Stimulated activated CD4-positive, alpha-beta T cell treated with anti-CD3 and anti-CD28 coated beads, TNF-alpha, amount 100 ng/mL, for 48 hours (primary cell): Measurements from ENCODE around the gene SMYD3.

ENCODE experiments used
- DNase-seq, 3 donors: peaks; one replicate each; pipeline ENCODE4 v3.0.0-alpha.2; 2020; ENCODE audit warnings: low read depth in 3 of 3

Gene SMYD3

DNA sequence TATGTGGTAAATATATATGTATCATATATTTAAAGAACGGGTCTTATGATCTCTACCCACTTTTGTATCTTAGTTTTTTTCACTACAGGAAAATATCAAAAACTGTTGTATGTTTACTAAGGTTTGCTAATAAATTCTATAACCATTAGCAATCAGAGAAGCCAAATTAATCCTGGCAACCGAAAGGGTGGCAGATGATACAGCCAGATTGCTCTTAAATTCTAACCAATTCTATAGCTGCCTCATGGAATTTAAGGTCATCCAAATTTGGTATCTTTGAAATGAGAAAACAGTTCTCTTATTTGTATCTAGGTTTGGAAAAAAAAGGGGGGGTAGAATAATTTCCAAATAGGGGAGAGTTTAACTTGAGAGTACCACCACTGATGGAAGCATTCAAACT, 591.2 kb downstream of the SMYD3 start:
- no peak for DNase-seq

DNA sequence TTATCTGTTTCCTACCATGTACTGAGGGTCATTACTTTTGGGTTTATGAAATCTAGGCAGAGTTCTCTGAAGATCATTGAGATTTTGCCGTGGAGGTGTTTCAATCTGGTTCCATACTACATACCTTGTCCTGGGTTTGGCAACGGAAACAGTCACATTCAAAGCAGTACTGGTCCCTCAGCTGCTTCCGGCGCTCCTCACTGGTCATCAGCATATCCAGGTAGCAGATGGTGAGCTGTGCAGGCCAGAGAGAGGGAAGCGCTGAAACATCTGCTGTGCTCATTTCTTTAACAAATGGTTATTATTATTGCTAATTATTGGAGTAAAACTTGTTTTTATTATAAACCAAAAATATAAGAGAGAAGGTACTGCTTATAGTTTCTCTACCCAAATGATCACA, 591.7 kb downstream of the SMYD3 start:
- no peak for DNase-seq

DNA sequence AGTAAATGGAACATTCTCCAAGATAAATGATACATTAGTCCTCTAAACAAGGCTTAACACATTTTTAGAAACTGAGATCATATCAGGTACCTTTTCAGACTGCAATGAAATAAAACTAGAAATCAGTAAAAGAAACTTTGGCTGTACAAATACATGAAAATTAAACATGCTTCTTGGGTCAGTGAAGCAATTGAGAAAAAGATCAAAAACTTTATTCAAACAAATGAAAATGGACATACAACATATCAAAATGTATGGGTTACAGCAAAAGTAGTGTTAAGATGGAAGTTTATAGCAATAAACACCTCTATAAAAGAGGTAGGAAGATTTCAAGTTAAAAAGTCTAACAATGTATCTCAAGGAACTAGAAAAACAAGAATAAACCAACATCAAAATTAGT, 598.5 kb downstream of the SMYD3 start:
- DNase-seq = no peak

DNA sequence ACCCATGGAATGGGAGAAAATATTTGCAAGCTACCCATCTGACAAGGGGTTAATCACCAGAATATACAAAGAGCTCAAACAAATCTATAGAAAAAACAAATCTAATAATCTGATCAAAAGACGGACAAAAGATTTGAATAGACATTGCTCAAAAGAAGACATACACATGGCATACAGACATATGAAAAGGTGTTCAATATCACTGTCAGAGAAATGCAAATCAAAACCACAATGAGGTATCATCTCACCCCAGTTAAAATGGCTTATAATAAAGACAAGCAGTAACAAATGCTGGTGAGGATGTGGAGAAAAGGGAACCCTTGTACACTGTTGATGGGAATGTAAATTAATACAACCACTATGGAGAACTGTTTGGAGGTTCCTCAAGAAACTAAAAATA, 600.9 kb downstream of the SMYD3 start:
- no peak for DNase-seq

DNA sequence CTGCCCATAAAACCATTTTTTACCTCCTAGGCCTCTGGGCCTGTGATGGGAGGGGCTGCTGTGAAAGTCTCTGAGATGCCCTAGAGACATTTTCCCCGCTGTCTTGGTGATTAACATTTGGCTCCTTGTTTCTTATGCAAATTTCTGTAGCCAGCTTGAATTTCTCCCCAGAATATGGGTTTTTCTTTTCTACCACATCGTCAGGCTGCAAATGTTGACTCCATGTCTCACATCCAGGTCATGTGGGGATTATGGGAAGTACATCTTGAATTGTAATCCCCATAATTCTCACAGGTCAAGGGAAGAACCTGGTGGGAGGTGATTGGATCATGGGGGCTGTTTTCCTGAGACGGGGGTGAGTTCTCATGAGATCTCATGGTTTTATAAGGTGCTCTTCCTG, 603.2 kb downstream of the SMYD3 start:
- no peak for DNase-seq

- no peak for DNase-seq
Measured at GRCh38 chr1:245901565-245901964, 605.5 kb downstream of the SMYD3 start.

GRCh38 chr1:245901037-245901436, 606.0 kb downstream of the SMYD3 start:
- no peak for DNase-seq

DNA sequence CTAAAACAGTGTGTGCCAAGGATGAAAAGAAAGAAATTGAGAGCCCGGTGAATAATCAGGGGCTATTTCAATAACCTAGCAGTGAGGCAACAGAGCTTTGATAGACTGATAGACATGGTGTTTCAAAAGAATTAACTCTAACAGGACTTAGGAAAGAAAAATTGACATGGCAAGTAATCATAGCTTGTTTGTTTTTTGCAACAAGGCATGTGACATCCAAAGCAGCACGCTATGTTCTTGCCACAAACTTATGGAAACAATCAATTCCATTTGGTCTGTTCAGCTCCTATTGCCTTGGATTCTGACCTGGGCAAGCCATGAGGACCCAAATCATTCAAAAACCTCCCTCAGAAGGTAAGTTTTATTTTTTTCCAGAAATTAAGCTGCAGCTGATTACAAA, 608.5 kb downstream of the SMYD3 start:
- no peak for DNase-seq

- DNase-seq = no peak
Measured at GRCh38 chr1:245896258-245896657, 610.8 kb downstream of the SMYD3 start.

- no peak for DNase-seq
Measured at GRCh38 chr1:245895455-245895959, 611.6 kb downstream of the SMYD3 start.

GRCh38 chr1:245894843-245895242, 612.2 kb downstream of the SMYD3 start:
- no peak for DNase-seq

DNA sequence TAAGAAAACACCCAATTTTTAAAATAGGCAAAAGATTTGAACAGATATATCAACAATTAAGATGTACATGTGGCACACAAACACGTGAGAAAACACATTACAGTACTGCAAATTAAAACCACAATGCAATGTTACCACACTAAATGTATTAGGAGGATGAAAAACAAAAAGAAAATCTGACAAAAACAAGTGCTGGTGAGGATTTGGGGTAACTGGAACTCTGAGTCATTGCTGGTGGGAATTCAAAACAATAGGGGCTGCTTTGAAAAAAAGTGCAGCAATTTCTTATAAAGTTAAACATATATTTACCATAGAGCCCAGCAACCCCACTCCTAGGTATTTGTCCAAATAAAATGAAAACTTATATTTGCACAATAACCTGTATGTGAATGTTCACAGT, 614.1 kb downstream of the SMYD3 start:
- DNase-seq = no peak

GRCh38 chr1:245888809-245889208, 618.3 kb downstream of the SMYD3 start:
- no peak for DNase-seq

- no peak for DNase-seq
Measured at GRCh38 chr1:245887829-245888228, 619.2 kb downstream of the SMYD3 start.

DNA sequence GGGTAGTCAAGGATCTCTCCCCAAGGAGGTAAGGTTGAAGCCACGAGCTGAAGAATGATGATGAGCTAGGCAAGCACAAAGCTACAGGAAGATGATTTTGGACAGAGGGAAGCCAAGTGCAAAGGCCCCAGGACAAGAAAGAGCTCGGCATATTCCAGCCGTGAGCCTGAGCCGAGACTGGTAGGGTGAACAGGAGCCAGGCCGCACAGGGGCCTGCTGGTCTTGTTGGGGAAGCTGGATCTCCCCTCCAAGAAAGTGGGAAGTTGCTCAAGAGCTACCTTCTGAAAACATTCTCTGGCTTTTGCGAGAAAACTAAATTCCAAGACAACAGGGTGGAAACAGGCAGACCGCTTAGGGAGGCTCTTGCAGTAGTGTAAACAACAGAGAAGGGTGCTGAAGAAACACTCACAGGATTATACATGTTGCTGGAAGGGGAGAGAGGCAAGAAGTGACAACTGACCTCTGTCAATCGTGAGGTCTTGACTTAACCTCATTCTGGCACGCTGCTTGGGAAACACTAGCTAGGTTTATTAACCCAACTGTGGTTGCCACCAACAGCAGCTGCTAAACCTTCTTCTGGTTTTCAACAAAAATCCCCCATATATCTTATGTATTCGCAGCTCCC, 625.2 kb downstream of the SMYD3 start:
- DNase-seq = no peak

DNA sequence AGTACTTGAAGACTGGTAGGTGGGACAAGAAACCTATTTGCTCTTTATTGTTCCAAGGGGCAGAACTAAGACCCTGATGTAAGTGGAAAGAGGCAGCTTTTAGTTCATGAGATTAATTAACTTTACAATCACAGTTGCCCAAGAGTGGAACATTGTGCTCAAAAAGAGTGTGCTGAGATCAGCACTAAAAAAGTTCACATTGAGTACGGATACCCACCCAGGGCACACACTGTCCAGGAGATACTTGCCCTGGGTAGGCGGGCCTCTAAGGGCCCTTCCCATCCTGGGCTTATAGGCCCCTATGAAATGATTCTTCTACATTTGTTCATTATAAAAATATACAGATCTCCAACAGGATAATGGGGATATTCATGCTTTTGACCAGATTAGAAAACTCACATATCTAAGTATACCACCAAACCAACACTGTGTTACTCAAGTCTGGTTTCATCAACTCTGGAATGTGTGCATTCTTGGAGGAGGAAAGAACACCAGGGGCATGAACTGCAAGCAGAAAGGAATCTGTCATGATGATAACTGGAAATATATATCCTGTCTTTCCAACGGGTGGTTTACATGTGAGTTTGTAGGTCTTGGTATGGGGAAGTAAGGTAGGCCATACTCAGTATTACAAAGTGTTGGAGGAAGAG, 626.2 kb downstream of the SMYD3 start:
- no peak for DNase-seq

GRCh38 chr1:245879091-245879490, 628.0 kb downstream of the SMYD3 start:
- DNase-seq = no peak

DNA sequence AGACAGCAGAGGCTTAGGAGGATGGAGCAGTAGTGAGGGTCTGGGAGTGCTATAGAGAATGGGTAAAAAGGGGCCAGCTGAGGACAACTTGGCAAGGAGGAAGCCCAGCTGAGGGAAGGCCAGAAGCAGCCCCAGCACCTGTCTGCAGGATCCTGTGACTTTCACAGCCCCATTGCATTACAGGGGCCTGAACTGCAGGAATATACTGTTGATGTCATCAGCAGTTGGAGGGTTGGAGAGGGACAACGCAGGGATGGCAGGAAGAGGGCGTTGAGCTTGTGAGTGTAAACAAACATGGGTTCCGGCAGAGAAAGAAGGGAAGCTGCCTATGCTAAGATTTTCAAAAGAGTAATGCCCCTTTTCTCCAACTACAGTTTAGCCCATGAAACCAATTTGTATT, 628.5 kb downstream of the SMYD3 start:
- DNase-seq = no peak

DNA sequence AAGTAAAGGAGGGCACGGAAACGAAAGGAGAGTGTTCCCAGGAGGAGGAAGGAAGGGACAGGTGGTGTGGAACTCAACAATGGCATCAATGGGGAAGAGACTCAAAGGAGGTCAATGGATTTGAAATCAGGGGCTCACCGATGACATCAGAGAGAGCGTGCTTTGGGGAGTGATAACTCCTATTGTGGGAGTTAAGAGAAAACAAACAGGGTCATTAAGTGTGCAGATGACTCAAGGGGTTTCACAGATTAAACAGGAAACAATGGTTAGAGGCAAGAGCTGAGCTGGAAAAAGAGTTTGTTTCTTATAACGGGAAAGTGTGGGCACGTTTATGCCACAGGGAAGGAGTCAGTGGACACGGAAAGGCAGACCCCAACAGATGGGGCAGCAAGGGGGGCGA, 629.1 kb downstream of the SMYD3 start:
- DNase-seq = no peak

GRCh38 chr1:245876586-245876985, 630.5 kb downstream of the SMYD3 start:
- no peak for DNase-seq

DNA sequence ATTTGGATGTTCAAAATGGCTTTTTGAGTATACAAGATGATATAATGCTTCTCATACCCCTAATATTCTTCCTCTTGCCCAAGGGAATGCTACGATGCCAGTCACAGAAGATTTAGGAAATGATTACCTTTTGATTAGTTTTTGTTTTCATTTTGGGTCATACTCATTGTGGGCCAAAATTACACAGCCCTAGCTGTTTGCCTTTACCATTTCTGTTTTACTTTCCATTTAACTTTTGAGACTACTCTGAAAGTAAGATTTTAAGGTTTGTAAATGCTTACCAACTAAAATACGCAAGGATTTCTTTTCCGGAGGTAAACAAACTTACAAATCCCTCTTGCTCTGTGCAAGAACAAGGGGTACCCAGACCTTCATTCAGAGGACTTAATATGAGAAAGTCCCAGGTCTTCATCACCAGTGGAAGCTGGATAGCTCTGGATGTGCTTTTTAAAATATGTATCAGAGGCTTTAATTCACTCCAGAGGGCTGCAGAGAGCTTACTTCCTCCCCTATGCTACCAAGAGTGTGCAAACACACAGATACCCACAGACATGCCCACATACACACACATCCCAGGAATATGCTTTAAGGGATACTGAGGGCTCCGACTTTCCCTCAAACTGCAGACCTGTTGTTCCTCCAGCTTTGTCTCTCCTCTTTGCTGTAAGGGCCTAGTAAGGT, 631.4 kb downstream of the SMYD3 start:
- no peak for DNase-seq

- no peak for DNase-seq
Measured at GRCh38 chr1:245874942-245875580, 632.0 kb downstream of the SMYD3 start.
